ENCODE measurements around the gene ETHE1. TPM values are rescaled to one million over a fixed set of nuclear protein-coding genes. Genes with fewer than 3 reads are reported as not detected.

ETHE1 gene
- total RNA-seq, 1 experiment from 2014 or later = 78.0 TPM

DNA sequence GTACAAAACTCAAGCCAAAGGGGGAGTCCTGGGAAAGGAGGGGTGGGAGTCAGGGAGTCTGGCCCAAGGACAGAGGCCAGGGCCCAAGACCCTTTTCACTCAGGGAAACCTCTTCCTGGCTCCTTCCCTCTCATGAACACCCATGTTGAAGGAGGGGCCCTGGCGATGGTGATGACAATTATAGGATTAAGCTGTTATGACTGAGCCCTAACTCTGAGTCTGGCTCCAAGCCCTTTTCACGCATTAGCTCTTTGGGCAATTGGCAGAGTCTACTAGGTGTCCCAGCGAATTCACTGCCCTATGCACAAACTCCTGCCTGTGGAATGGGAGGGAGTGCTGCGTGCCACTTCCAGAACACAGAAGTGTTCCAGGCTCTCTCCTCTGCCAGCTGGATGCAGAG is 26.7 kb upstream of the ETHE1 start:
- DNase-seq (ENCODE audit: unreplicated experiment) = no peak
- intact Hi-C loops (cut with micrococcal nuclease) = no loop called here
- H3K27me3 Mint-ChIP-seq (ENCODE audit: insufficient read depth, unreplicated experiment) = no peaks in the 10 kb centered on the region
- H3K4me1 Mint-ChIP-seq (ENCODE audit: insufficient read depth, unreplicated experiment) = no peaks in the 10 kb centered on the region
- ChIA-PET POLR2A (interaction anchor here (0.5 to 2.1 kb wide), 3 partner anchors 18 to 70 kb away, joined by 3 to 7 read pairs (median 5); partner anchors contain the start of gene ZNF575), CTCF (interaction anchor here (0.5 to 2.4 kb wide), 7 partner anchors 12 to 109 kb away, joined by 3 to 9 read pairs (median 5); no protein-coding TSS in a partner anchor)
- no peak overlapping the region for H3K4me3 Mint-ChIP-seq (ENCODE audit: unreplicated experiment)
- TF ChIP-seq, protein P1, sequence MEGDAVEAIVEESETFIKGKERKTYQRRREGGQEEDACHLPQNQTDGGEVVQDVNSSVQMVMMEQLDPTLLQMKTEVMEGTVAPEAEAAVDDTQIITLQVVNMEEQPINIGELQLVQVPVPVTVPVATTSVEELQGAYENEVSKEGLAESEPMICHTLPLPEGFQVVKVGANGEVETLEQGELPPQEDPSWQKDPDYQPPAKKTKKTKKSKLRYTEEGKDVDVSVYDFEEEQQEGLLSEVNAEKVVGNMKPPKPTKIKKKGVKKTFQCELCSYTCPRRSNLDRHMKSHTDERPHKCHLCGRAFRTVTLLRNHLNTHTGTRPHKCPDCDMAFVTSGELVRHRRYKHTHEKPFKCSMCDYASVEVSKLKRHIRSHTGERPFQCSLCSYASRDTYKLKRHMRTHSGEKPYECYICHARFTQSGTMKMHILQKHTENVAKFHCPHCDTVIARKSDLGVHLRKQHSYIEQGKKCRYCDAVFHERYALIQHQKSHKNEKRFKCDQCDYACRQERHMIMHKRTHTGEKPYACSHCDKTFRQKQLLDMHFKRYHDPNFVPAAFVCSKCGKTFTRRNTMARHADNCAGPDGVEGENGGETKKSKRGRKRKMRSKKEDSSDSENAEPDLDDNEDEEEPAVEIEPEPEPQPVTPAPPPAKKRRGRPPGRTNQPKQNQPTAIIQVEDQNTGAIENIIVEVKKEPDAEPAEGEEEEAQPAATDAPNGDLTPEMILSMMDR (IDR thresholded peaks at IDR 0.05; ENCODE audit: unreplicated experiment) = no peak
- peaks cover 44% of the 10 kb centered on the region for H3K36me3 Mint-ChIP-seq (ENCODE audit: insufficient read depth, unreplicated experiment)
- no peak overlapping the region for H3K27ac Mint-ChIP-seq (ENCODE audit: low read depth, unreplicated experiment)
- BruUV-seq (replicated peaks) = no TSS peak
- no peaks in the 10 kb centered on the region for H3K9me3 Mint-ChIP-seq (ENCODE audit: unreplicated experiment)

DNA sequence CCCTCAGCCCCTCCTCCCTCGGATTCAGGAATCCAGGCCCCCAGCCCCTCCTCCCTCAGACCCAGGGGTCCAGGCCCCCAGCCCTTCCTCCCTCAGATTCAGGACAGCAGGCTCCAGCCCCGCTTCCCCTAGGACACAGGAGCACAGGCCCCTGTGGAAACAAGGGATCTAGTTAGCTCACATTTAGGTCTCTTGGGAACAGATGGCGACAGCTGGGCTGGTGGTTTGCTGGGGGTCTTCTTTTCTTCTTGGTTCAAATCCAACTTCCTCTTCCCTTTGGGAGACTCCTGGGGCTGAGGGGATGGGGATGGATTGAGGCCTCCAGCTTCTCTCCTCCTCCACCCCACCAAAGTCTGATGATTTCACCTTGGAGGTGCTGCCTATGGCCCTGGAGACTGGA is 25.6 kb upstream of the ETHE1 start:
- TF ChIP-seq, protein P1 (IDR thresholded peaks at IDR 0.05; ENCODE audit: unreplicated experiment) = no peak
- POLR2A ChIA-PET = interaction anchor here (2.1 kb wide), 1 partner anchor 20 kb away, joined by 7 read pairs; the partner anchor contains the start of gene ZNF575
- no peaks in the 10 kb centered on the region for H3K9me3 Mint-ChIP-seq (ENCODE audit: unreplicated experiment)
- intact Hi-C loops (cut with micrococcal nuclease) = no loop called here
- no TSS peak for BruUV-seq (replicated peaks)
- H3K27me3 Mint-ChIP-seq (ENCODE audit: insufficient read depth, unreplicated experiment) = no peaks in the 10 kb centered on the region
- peaks cover 34% of the 10 kb centered on the region for H3K36me3 Mint-ChIP-seq (ENCODE audit: insufficient read depth, unreplicated experiment)
- no peak overlapping the region for H3K4me3 Mint-ChIP-seq (ENCODE audit: unreplicated experiment)
- H3K4me1 Mint-ChIP-seq (ENCODE audit: insufficient read depth, unreplicated experiment) = no peaks in the 10 kb centered on the region
- no peak for DNase-seq (ENCODE audit: unreplicated experiment)
- H3K27ac Mint-ChIP-seq (ENCODE audit: low read depth, unreplicated experiment) = no peak overlapping the region
- CTCF ChIA-PET = no interaction called here

DNA sequence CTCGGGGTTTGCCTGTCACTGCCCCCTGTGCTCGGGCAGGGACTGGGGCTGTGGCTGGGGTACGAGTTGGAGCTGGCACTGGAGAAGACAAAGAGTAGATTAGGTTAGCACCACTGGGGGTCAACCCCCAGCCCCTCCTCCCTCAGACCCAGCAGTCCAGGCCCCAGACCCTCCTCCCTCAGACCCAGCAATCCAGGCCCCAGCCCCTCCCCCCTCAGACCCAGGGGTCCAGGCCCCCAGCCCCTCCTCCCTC is 25.1 kb upstream of the ETHE1 start:
- Mint-ChIP-seq H3K27ac (ENCODE audit: low read depth, unreplicated experiment) (no peak overlapping the region), H3K4me3 (ENCODE audit: unreplicated experiment) (no peak overlapping the region), H3K4me1 (ENCODE audit: insufficient read depth, unreplicated experiment) (no peaks in the 10 kb centered on the region), H3K27me3 (ENCODE audit: insufficient read depth, unreplicated experiment) (no peaks in the 10 kb centered on the region), H3K36me3 (ENCODE audit: insufficient read depth, unreplicated experiment) (peaks cover 29% of the 10 kb centered on the region), H3K9me3 (ENCODE audit: unreplicated experiment) (no peaks in the 10 kb centered on the region)
- TF ChIP-seq, protein P1 (IDR thresholded peaks at IDR 0.05; ENCODE audit: unreplicated experiment) = no peak
- CTCF ChIA-PET = interaction anchor here (0.9 kb wide), 1 partner anchor 28 kb away, joined by 3 read pairs; no protein-coding TSS in a partner anchor
- no peak for DNase-seq (ENCODE audit: unreplicated experiment)
- intact Hi-C loops (cut with micrococcal nuclease) = no loop called here
- POLR2A ChIA-PET = interaction anchor here (2.1 kb wide), 1 partner anchor 19 kb away, joined by 7 read pairs; the partner anchor contains the start of gene ZNF575
- no TSS peak for BruUV-seq (replicated peaks)

GRCh38 chr19:43551399-43552197 is 24.6 kb upstream of the ETHE1 start:
- H3K36me3 Mint-ChIP-seq (ENCODE audit: insufficient read depth, unreplicated experiment) = peaks cover 26% of the 10 kb centered on the region
- H3K4me1 Mint-ChIP-seq (ENCODE audit: insufficient read depth, unreplicated experiment) = no peaks in the 10 kb centered on the region
- H3K9me3 Mint-ChIP-seq (ENCODE audit: unreplicated experiment) = no peaks in the 10 kb centered on the region
- TF ChIP-seq, protein P1 (IDR thresholded peaks at IDR 0.05; ENCODE audit: unreplicated experiment) = no peak
- BruUV-seq (replicated peaks) = no TSS peak
- intact Hi-C loops (cut with micrococcal nuclease) = no loop called here
- H3K27ac Mint-ChIP-seq (ENCODE audit: low read depth, unreplicated experiment) = no peak overlapping the region
- H3K27me3 Mint-ChIP-seq (ENCODE audit: insufficient read depth, unreplicated experiment) = no peaks in the 10 kb centered on the region
- ChIA-PET CTCF (interaction anchor here (0.9 kb wide), 1 partner anchor 27 kb away, joined by 3 read pairs; no protein-coding TSS in a partner anchor), POLR2A (no interaction called here)
- no peak overlapping the region for H3K4me3 Mint-ChIP-seq (ENCODE audit: unreplicated experiment)
- DNase-seq (ENCODE audit: unreplicated experiment) = no peak

Data from MCF 10A (cell line).